ENCODE measurements around the gene DPP6. TPM values are rescaled to one million over a fixed set of nuclear protein-coding genes. Genes with fewer than 3 reads are reported as not detected.

Gene DPP6
- total and polyA plus RNA-seq, 10 donors, result 0.11 to 8.7 (median 3.0) TPM

DNA sequence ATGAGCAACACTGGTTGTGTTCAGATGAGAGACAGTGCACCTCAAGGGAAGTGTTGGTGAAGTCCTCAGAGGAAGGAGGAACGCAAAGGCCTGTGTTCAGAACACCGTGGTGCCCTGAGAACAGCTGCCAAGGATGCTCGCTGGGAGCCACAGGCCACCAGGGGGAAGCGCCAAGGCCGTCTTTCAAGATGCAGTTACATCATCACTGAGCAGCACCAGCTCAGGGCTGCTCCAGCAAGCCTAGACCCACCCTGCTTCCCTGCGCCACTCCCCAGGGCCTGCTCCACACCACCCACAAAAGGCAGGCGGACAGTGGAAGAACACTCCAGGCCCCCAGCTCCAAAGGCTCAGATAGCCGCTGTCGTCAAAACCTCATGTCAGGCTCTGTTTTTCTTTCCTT lies 378.8 kb downstream of the DPP6 start:
- intact Hi-C loops (cut with DNase I; ENCODE audit: low total_unique reads), result no loop called here
- Histone ChIP-seq H3K27me3 (replicated peaks in 1 of 7) (no peaks in the 10 kb centered on the region), H3K9me3 (peaks cover 0 to 11% (median 0%) of the 10 kb centered on the region in 8 donors), H3K36me3 (no peaks in the 10 kb centered on the region), H3K4me1 (no peaks in the 10 kb centered on the region), H3K4me3 (no peak overlapping the region), H3K27ac (no peak overlapping the region)
- no peak for DNase-seq
- WGBS, 5 donors, result 80 to 88% (median 86%) methylated on average over 9 of the region's 9 CpGs
- TF ChIP-seq POLR2AphosphoS5 (IDR thresholded peaks at IDR 0.05) (no peak), POLR2A (IDR thresholded peaks at IDR 0.05) (no peak)

DNA sequence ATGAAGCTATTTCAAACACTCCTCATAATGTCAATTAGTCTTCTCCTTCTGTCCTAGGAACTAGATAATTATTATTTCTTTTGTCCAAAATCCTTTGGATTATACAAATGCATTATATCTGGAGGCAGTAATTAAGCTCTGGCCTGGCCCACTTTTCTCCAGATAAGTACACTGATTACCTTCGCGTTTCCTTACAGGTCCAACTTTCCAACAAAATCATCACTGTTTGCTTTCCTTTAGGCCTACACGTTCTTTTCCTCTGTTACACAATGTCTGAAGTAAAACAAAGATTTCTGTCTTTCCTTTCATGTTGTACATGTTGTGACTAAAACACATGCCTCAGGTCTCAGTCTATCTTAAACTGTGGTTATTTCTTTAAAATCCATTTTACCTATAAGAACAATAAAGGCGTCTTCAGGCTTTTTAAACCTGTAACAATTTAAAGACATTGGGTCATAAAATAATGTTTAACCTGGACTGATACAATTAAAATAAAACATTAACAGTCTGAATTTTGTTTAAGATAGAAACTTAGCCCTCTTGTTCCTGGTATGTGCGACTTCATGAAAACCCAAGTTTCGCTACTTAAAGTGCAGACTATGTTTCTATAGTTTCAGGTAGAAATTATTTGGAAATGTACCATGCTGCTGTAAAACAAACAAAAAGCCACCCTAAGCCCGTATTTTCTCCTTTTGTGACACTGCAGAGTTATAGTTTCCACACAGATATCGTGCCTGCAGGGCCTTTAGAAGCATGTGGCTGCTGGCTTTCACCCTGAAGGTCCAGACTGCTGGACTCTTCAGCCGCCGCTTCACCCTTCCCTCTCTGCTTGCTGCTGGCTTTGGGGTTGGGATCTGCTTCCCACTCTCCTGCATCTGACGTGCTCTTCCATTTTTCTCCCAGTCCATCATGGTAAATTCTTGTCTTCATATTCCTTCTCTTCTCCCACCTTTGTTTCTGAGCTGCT lies 381.7 kb downstream of the DPP6 start:
- TF ChIP-seq POLR2A (IDR thresholded peaks at IDR 0.05), result no peak
- intact Hi-C loops (cut with DNase I; ENCODE audit: low total_unique reads), result no loop called here
- H3K4me3 ChIP-seq, result no peak overlapping the region
- no peaks in the 10 kb centered on the region for H3K36me3 ChIP-seq
- 79 to 82% (median 81%) methylated on average over 11 of the region's 11 CpGs for WGBS, 5 donors
- no peaks in the 10 kb centered on the region for H3K27me3 ChIP-seq (replicated peaks in 1 of 7)
- no peak overlapping the region for H3K27ac ChIP-seq
- peaks cover 0 to 11% (median 0%) of the 10 kb centered on the region in 8 donors for H3K9me3 ChIP-seq
- DNase-seq, result no peak
- H3K4me1 ChIP-seq, result no peaks in the 10 kb centered on the region

DNA sequence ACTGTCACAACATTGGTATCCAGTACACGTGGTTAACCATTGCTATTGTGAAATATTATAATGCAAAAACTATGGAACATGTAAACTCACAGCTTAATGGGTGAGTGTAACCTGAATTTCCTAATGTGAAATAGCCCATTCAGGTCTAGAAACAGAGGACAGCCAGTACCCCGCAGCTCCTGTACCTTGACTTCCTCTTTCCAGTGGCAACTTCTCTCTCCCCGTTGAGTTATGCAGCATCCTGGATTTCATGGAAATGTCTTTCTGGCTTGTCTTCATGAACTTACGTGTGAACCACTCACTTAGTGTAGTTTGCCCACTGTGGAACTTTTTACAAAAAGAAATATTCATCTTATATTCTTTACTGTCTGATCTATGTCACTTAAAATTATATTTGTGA lies 384.4 kb downstream of the DPP6 start:
- H3K27me3 ChIP-seq (replicated peaks in 1 of 7), result no peaks in the 10 kb centered on the region
- H3K9me3 ChIP-seq, result no peaks in the 10 kb centered on the region
- 57 to 65% (median 63%) methylated on average over 4 of the region's 4 CpGs for WGBS, 5 donors
- H3K27ac ChIP-seq, result no peak overlapping the region
- no peaks in the 10 kb centered on the region for H3K4me1 ChIP-seq
- H3K4me3 ChIP-seq, result no peak overlapping the region
- TF ChIP-seq, protein P1, sequence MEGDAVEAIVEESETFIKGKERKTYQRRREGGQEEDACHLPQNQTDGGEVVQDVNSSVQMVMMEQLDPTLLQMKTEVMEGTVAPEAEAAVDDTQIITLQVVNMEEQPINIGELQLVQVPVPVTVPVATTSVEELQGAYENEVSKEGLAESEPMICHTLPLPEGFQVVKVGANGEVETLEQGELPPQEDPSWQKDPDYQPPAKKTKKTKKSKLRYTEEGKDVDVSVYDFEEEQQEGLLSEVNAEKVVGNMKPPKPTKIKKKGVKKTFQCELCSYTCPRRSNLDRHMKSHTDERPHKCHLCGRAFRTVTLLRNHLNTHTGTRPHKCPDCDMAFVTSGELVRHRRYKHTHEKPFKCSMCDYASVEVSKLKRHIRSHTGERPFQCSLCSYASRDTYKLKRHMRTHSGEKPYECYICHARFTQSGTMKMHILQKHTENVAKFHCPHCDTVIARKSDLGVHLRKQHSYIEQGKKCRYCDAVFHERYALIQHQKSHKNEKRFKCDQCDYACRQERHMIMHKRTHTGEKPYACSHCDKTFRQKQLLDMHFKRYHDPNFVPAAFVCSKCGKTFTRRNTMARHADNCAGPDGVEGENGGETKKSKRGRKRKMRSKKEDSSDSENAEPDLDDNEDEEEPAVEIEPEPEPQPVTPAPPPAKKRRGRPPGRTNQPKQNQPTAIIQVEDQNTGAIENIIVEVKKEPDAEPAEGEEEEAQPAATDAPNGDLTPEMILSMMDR (IDR thresholded peaks at IDR 0.05 in 8 of 11, conservative IDR thresholded peaks at IDR 0.05 in 3 of 11), result no peak
- TF ChIP-seq POLR2AphosphoS5 (IDR thresholded peaks at IDR 0.05) (no peak), POLR2A (IDR thresholded peaks at IDR 0.05) (no peak)
- intact Hi-C loops (cut with DNase I; ENCODE audit: low total_unique reads), result no loop called here
- no peaks in the 10 kb centered on the region for H3K36me3 ChIP-seq
- no peak for DNase-seq

DNA sequence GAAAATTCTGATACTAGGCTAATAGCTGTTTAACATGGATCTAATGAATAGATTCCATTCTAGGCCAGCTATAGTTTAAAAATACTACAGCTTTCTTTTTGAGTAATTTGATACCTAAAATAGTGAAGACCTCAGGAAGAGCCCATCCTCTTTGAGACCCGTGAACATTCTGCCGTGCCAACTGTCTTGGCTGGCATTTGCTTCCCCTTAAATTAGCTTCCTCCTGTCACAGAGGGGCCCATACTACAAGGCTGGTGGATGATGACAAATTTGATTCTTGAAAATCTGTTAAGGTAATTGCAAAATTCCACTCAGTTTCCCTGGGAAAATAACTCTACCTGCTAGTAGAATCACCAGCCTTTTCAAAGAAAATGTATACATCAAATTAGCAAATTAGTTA lies 385.0 kb downstream of the DPP6 start:
- H3K4me1 ChIP-seq, result no peaks in the 10 kb centered on the region
- no peaks in the 10 kb centered on the region for H3K36me3 ChIP-seq
- DNase-seq, result no peak
- intact Hi-C loops (cut with DNase I; ENCODE audit: low total_unique reads), result no loop called here
- H3K27me3 ChIP-seq (replicated peaks in 1 of 7), result no peaks in the 10 kb centered on the region
- H3K27ac ChIP-seq, result no peak overlapping the region
- H3K4me3 ChIP-seq, result no peak overlapping the region
- TF ChIP-seq, protein P1 (IDR thresholded peaks at IDR 0.05 in 8 of 11, conservative IDR thresholded peaks at IDR 0.05 in 3 of 11), result no peak
- TF ChIP-seq POLR2AphosphoS5 (IDR thresholded peaks at IDR 0.05) (no peak), POLR2A (IDR thresholded peaks at IDR 0.05) (no peak)
- no peaks in the 10 kb centered on the region for H3K9me3 ChIP-seq
- WGBS, 5 donors, result 79 to 86% (median 83%) methylated on average over 2 of the region's 2 CpGs

DNA sequence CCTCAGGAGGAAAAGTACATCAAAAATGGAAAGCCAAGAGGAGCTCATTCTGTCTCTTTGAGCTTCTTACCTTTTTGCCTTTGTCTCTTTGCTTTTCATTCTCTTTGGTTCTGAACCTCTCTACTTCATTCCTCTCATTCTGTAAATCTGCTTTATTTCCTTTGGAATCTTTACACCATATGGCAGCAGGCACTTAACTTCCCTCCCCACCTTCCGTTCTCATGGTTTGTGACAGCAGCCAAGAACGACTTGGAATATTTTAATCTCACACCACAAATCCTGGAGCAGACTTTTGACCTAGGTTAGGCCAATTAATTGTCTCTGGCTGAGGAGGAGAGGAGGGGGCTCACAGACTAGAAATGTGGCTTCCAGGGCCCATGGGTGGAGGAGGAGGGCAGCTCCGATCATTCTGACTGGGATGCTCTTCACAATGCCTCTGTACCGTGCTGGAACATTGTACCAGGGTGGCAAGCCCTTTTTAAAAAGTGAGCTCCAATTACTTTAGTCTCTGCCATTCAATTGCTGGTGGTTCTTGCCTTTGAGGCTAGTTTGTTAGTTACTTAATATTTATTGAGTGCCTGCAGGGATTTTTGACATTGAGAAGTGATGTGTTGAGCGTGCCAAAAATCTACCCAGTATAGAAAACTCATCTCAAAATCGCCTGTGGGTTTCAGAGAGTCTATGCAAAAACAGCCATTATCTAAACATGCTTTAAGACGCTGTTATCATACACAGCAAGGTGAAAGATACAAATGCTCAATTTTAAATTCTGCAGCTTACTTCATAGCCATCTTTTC lies 386.6 kb downstream of the DPP6 start:
- no peaks in the 10 kb centered on the region for H3K27me3 ChIP-seq (replicated peaks in 1 of 7)
- no peak for TF ChIP-seq POLR2A (IDR thresholded peaks at IDR 0.05)
- TF ChIP-seq POLR2AphosphoS5 (IDR thresholded peaks at IDR 0.05), result no peak
- TF ChIP-seq, protein P1 (IDR thresholded peaks at IDR 0.05 in 8 of 11, conservative IDR thresholded peaks at IDR 0.05 in 3 of 11), result no peak
- no peaks in the 10 kb centered on the region for H3K36me3 ChIP-seq
- no peak for DNase-seq
- intact Hi-C loops (cut with DNase I; ENCODE audit: low total_unique reads), result no loop called here
- peaks cover 0 to 2% (median 0%) of the 10 kb centered on the region in 8 donors for H3K9me3 ChIP-seq
- no peak overlapping the region for H3K27ac ChIP-seq
- H3K4me1 ChIP-seq, result no peaks in the 10 kb centered on the region
- no peak overlapping the region for H3K4me3 ChIP-seq
- 73 to 80% (median 74%) methylated on average over 7 of the region's 7 CpGs for WGBS, 5 donors
